Panc1 (cell line): ENCODE measurements around the gene UBXN6. TPM values are rescaled to one million over a fixed set of nuclear protein-coding genes. Genes with fewer than 3 reads are reported as not detected.

Experiments
- ATAC-seq: fragments of 200-7000 bp; cut with Tn5 transposase; 2 replicates; pipeline ENCODE4 v1.9.1; 2020; ENCODE audit warnings: mild to moderate bottlenecking, moderate library complexity
- BruUV-seq: library from RNA; stranded (reverse); fragments of 400-500 nt; replicated peaks from 2 replicates; lab custom pipeline; 2021; lab: Mats Ljungman, UMichigan
- CTCF ChIA-PET: fragments of 300-600 bp; sonication (Branson Sonifier 250); formaldehyde crosslinking; loops from one replicate; lab custom pipeline; 2022; ENCODE audit warnings: antibody characterized with exemption; lab: Charles Lee
- POLR2A ChIA-PET: fragments of 300-600 bp; sonication (Branson Sonifier 250); formaldehyde crosslinking; loops from one replicate; lab custom pipeline; 2022; ENCODE audit warnings: antibody characterized with exemption; lab: Charles Lee
- DNase-seq: peaks from one replicate; pipeline ENCODE4 v3.0.0-alpha.2; 2010; ENCODE audit warnings: low read depth, low spot score
- H3K27ac ChIP-seq: 2 replicates; pipeline ENCODE4 v1.5.1; 2011; ENCODE audit warnings: mild to moderate bottlenecking, low read length, inconsistent platforms
- H3K27me3 ChIP-seq: fragments of 200-500 bp; sonication (Bioruptor generic); 2 replicates; pipeline ENCODE4 v1.6.0; 2014; ENCODE audit warnings: low read length, inconsistent platforms; ENCODE audit not compliant: control insufficient read depth, insufficient read depth
- H3K36me3 ChIP-seq: fragments of 200-500 bp; sonication (Bioruptor generic); 2 replicates; pipeline ENCODE4 v1.5.1; 2014; ENCODE audit warnings: inconsistent platforms, mild to moderate bottlenecking, low read length, moderate library complexity; ENCODE audit not compliant: control insufficient read depth, insufficient read depth
- H3K4me1 ChIP-seq: 2 replicates; pipeline ENCODE4 v1.5.1; 2011; ENCODE audit warnings: inconsistent platforms, mild to moderate bottlenecking, low read length, moderate library complexity; ENCODE audit not compliant: control insufficient read depth, insufficient read depth
- H3K4me3 ChIP-seq, 2 experiments: 2 replicates each; pipeline ENCODE4 v1.5.1; 2011 to 2012; ENCODE audit warnings: low read depth in 2 of 2, low read length in 2 of 2, mild to moderate bottlenecking in 2 of 2, inconsistent platforms in 1 of 2, moderate library complexity in 1 of 2
- H3K9me3 ChIP-seq: fragments of 200-500 bp; sonication (Bioruptor generic); 2 replicates; pipeline ENCODE4 v1.5.1; 2014; ENCODE audit warnings: low read depth, mild to moderate bottlenecking, inconsistent platforms, low read length, moderate library complexity; ENCODE audit not compliant: control insufficient read depth, insufficient read depth
- POLR2AphosphoS5 ChIP-seq: IDR thresholded peaks from 2 replicates; pipeline ENCODE4 v1.6.1; 2012; ENCODE audit warnings: mild to moderate bottlenecking, low read depth, low read length, moderate library complexity
- REST ChIP-seq, 2 experiments: IDR thresholded peaks; 2 replicates each; pipeline ENCODE4 v1.6.1; 2011 to 2012; ENCODE audit warnings: low read depth in 2 of 2, control low read depth in 1 of 2, low read length in 1 of 2, mild to moderate bottlenecking in 1 of 2, moderate library complexity in 1 of 2; ENCODE audit not compliant: insufficient read depth in 1 of 2
- SIN3A ChIP-seq: IDR thresholded peaks from 2 replicates; pipeline ENCODE4 v1.6.1; 2012; ENCODE audit warnings: low read depth, mild to moderate bottlenecking, low read length, moderate library complexity, borderline replicate concordance; ENCODE audit not compliant: insufficient read depth
- TCF7L2 ChIP-seq: IDR thresholded peaks from 2 replicates; pipeline ENCODE4 v1.6.1; 2011; ENCODE audit warnings: mild to moderate bottlenecking, low read depth, low read length, inconsistent platforms
- in situ Hi-C: cut with HindIII; loops from 2 replicates; pipeline ENCODE4 v1.10.0; 2016; ENCODE audit warnings: low sequenced_read_pairs, low pct_unique_long_range_greater_than_20kb
- intact Hi-C: fragments of 100-400 bp; cut with micrococcal nuclease; formaldehyde crosslinking; loops from one replicate; pipeline ENCODE4 v1.10.0; 2022; ENCODE audit not compliant: unreplicated experiment
- total RNA-seq: library from RNA; stranded (reverse); gene quantifications from one replicate; pipeline ENCODE4 v1.2.1, GENCODE V29; 2021; ENCODE audit not compliant: unreplicated experiment
- TF ChIP-seq, protein P1 (sequence below): fragments of 450-650 bp; IDR thresholded peaks from 2 replicates; pipeline ENCODE4 v1.5.1; 2017; ENCODE audit warnings: mild to moderate bottlenecking

Gene UBXN6
- total RNA-seq, 1 experiment from 2014 or later = 55.6 TPM

- no peak overlapping the region for H3K27ac ChIP-seq
- BruUV-seq = no TSS peak
- no peaks in the 10 kb centered on the region for H3K4me1 ChIP-seq
- ChIA-PET CTCF (no interaction called here), POLR2A (no interaction called here)
- intact Hi-C loops = no loop called here
- no peak for TF ChIP-seq POLR2AphosphoS5
- TF ChIP-seq REST (IDR thresholded peaks at IDR 0.05; ENCODE audit: insufficient read depth in 1 of 2, low read depth in 2 of 2, low read length in 1 of 2) = no peak
- no peak for TF ChIP-seq SIN3A
- no peak for TF ChIP-seq TCF7L2
- TF ChIP-seq, protein P1, sequence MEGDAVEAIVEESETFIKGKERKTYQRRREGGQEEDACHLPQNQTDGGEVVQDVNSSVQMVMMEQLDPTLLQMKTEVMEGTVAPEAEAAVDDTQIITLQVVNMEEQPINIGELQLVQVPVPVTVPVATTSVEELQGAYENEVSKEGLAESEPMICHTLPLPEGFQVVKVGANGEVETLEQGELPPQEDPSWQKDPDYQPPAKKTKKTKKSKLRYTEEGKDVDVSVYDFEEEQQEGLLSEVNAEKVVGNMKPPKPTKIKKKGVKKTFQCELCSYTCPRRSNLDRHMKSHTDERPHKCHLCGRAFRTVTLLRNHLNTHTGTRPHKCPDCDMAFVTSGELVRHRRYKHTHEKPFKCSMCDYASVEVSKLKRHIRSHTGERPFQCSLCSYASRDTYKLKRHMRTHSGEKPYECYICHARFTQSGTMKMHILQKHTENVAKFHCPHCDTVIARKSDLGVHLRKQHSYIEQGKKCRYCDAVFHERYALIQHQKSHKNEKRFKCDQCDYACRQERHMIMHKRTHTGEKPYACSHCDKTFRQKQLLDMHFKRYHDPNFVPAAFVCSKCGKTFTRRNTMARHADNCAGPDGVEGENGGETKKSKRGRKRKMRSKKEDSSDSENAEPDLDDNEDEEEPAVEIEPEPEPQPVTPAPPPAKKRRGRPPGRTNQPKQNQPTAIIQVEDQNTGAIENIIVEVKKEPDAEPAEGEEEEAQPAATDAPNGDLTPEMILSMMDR = no peak
- H3K4me3 ChIP-seq = no peak overlapping the region
- in situ Hi-C loops = no loop called here
- ATAC-seq = no peak
- no peaks in the 10 kb centered on the region for H3K27me3 ChIP-seq
- no peak for DNase-seq
- no peaks in the 10 kb centered on the region for H3K9me3 ChIP-seq
- H3K36me3 ChIP-seq = no peaks in the 10 kb centered on the region
Observed at GRCh38 chr19:4441994-4442818, 15.4 kb downstream of the UBXN6 start.

- Histone ChIP-seq H3K4me1 (no peaks in the 10 kb centered on the region), H3K4me3 (no peak overlapping the region), H3K9me3 (no peaks in the 10 kb centered on the region), H3K36me3 (no peaks in the 10 kb centered on the region), H3K27ac (no peak overlapping the region), H3K27me3 (no peaks in the 10 kb centered on the region)
- ChIA-PET POLR2A (no interaction called here), CTCF (no interaction called here)
- BruUV-seq = no TSS peak
- ATAC-seq = no peak
- TF ChIP-seq SIN3A = no peak
- no peak for TF ChIP-seq REST (IDR thresholded peaks at IDR 0.05; ENCODE audit: insufficient read depth in 1 of 2, low read depth in 2 of 2, low read length in 1 of 2)
- TF ChIP-seq POLR2AphosphoS5 = no peak
- TF ChIP-seq, protein P1 = no peak
- TF ChIP-seq TCF7L2 = no peak
- DNase-seq = no peak
- intact Hi-C loops (no loop called here), in situ Hi-C loops (no loop called here)
Observed at GRCh38 chr19:4439243-4439642, 18.4 kb downstream of the UBXN6 start.
